Tibial nerve (tissue), 4 donors: ENCODE results near the gene ANKRD26. TPM values are rescaled to one million over a fixed set of nuclear protein-coding genes. Genes with fewer than 3 reads are reported as not detected.

ENCODE experiments used
- DNase-seq, 2 donors: peaks; one replicate each; pipeline ENCODE4 v3.0.0-alpha.2; 2019; ENCODE audit warnings: low spot score in 2 of 2
- H3K27ac ChIP-seq, 4 donors: fragments of 200-600 bp; sonication (generic) in 3 of 4; one replicate each; pipeline ENCODE4 v1.5.1; 2017 to 2019; ENCODE audit warnings: mild to moderate bottlenecking in 1 of 4
- H3K27me3 ChIP-seq, 2 donors: fragments of 200-600 bp; sonication (generic) in 1 of 2; one replicate each; pipeline versions ENCODE4 v1.5.1 to v1.6.0; 2017 to 2019
- H3K36me3 ChIP-seq, 3 donors: fragments of 200-600 bp; sonication (generic); one replicate each; pipeline ENCODE4 v1.5.1; 2018 to 2019
- H3K4me1 ChIP-seq, 4 donors: fragments of 200-600 bp; sonication (generic) in 3 of 4; one replicate each; pipeline ENCODE4 v1.5.1; 2017 to 2019
- H3K4me3 ChIP-seq, 4 donors: fragments of 200-600 bp; sonication (generic) in 3 of 4; one replicate each; pipeline ENCODE4 v1.5.1; 2017 to 2019; ENCODE audit warnings: mild to moderate bottlenecking in 1 of 4, moderate library complexity in 1 of 4
- H3K9me3 ChIP-seq, 4 donors: fragments of 200-600 bp; sonication (generic) in 3 of 4; one replicate each; pipeline ENCODE4 v1.5.1; 2017 to 2019
- CTCF ChIP-seq, 5 experiments: fragments of 200-600 bp in 3 of 5; fragments of 450-650 bp in 2 of 5; sonication (generic) in 3 of 5; IDR thresholded peaks; one replicate each; pipeline ENCODE4 v1.5.1; 2016 to 2019; ENCODE audit warnings: antibody characterized with exemption in 5 of 5, mild to moderate bottlenecking in 3 of 5, moderate library complexity in 2 of 5
- EP300 ChIP-seq, 2 donors: sonication (generic); formaldehyde crosslinking; IDR thresholded peaks; one replicate each; pipeline ENCODE4 v1.6.1; 2017; ENCODE audit warnings: antibody characterized with exemption in 2 of 2, mild to moderate bottlenecking in 1 of 2
- POLR2A ChIP-seq, 2 donors: fragments of 450-650 bp; IDR thresholded peaks; one replicate each; pipeline ENCODE4 v1.6.1; 2017; ENCODE audit warnings: antibody characterized with exemption in 2 of 2, mild to moderate bottlenecking in 2 of 2, moderate library complexity in 2 of 2
- WGBS, 2 donors: methylation state at CpG; one replicate each; pipeline ENCODE4 v1.1.5; 2018; 5-methylcytosine and 5-hydroxymethylcytosine counted together
- total RNA-seq, 4 donors: library from RNA; depleted of rRNA; stranded (reverse); fragments of >200 nt; gene quantifications; one replicate each; pipeline ENCODE4 v1.1.0, GENCODE V29; 2016

ANKRD26 gene
- total RNA-seq, 4 donors from 2014 or later = 10.7 to 24.3 (median 12.8) TPM

- H3K36me3 ChIP-seq = peaks cover 6 to 92% (median 10%) of the 10 kb centered on the region in 3 donors
- WGBS, 2 donors = 86 to 92% methylated on average over 3 of the region's 3 CpGs
Observed at GRCh38 chr10:27134371-27134770, 34.1 kb upstream of the ANKRD26 start.

GRCh38 chr10:27108165-27108564, 7.9 kb upstream of the ANKRD26 start:
- 95 to 96% methylated on average over 3 of the region's 3 CpGs for WGBS, 2 donors
- DNase-seq = no peak
- H3K27ac ChIP-seq = no peak overlapping the region
- H3K27me3 ChIP-seq = no peaks in the 10 kb centered on the region
- H3K4me1 ChIP-seq = no peaks in the 10 kb centered on the region
- TF ChIP-seq CTCF (IDR thresholded peaks at IDR 0.05) (no peak), EP300 (IDR thresholded peaks at IDR 0.05) (no peak), POLR2A (IDR thresholded peaks at IDR 0.05) (no peak)
- peaks cover 0 to 76% (median 3%) of the 10 kb centered on the region in 3 donors for H3K36me3 ChIP-seq
- no peak overlapping the region for H3K4me3 ChIP-seq
- peaks cover 0 to 7% (median 0%) of the 10 kb centered on the region in 4 donors for H3K9me3 ChIP-seq

More at GRCh38 chr10:27134371-27134770, 34.1 kb upstream of the ANKRD26 start:
- Histone ChIP-seq H3K9me3 (no peaks in the 10 kb centered on the region), H3K27me3 (no peaks in the 10 kb centered on the region), H3K27ac (no peak overlapping the region), H3K4me1 (no peaks in the 10 kb centered on the region), H3K4me3 (no peak overlapping the region)
- no peak for DNase-seq
- no peak for TF ChIP-seq CTCF (IDR thresholded peaks at IDR 0.05)
- no peak for TF ChIP-seq EP300 (IDR thresholded peaks at IDR 0.05)
- TF ChIP-seq POLR2A (IDR thresholded peaks at IDR 0.05) = no peak

GRCh38 chr10:27104919-27105318, 4.6 kb upstream of the ANKRD26 start:
- no peak overlapping the region for H3K4me3 ChIP-seq
- H3K27me3 ChIP-seq = no peaks in the 10 kb centered on the region
- peaks cover 0 to 43% (median 3%) of the 10 kb centered on the region in 3 donors for H3K36me3 ChIP-seq
- WGBS, 2 donors = 63 to 91% methylated on average over 5 of the region's 5 CpGs
- peaks cover 0 to 7% (median 0%) of the 10 kb centered on the region in 4 donors for H3K9me3 ChIP-seq
- H3K4me1 ChIP-seq = peaks cover 0 to 10% (median 0%) of the 10 kb centered on the region in 4 donors
- TF ChIP-seq POLR2A (IDR thresholded peaks at IDR 0.05) (no peak), EP300 (IDR thresholded peaks at IDR 0.05) (no peak), CTCF (IDR thresholded peaks at IDR 0.05) (no peak)
- DNase-seq = no peak
- no peak overlapping the region for H3K27ac ChIP-seq

GRCh38 chr10:27100813-27101347, 586 bp upstream of the ANKRD26 start:
- no peak for TF ChIP-seq CTCF (IDR thresholded peaks at IDR 0.05)
- TF ChIP-seq EP300 (IDR thresholded peaks at IDR 0.05) = no peak
- TF ChIP-seq POLR2A (IDR thresholded peaks at IDR 0.05) = no peak
- H3K27ac ChIP-seq = peak overlapping the region; percentile 85 to 93 (median 90)
- peak in 1 of 2 donors; percentile 11 for DNase-seq
- H3K4me3 ChIP-seq = peak overlapping the region; percentile 68 to 81 (median 79)
- no peaks in the 10 kb centered on the region for H3K27me3 ChIP-seq
- WGBS, 2 donors = 40 to 47% methylated on average over 14 of the region's 14 CpGs
- H3K4me1 ChIP-seq = peaks cover 0 to 21% (median 2%) of the 10 kb centered on the region in 4 donors
- H3K9me3 ChIP-seq = no peaks in the 10 kb centered on the region
- peaks cover 0 to 12% (median 0%) of the 10 kb centered on the region in 3 donors for H3K36me3 ChIP-seq

GRCh38 chr10:27099448-27099847, 846 bp downstream of the ANKRD26 start:
- 43 to 49% methylated on average over 11 of the region's 11 CpGs for WGBS, 2 donors
- H3K9me3 ChIP-seq = no peaks in the 10 kb centered on the region
- peak overlapping the region in 3 of 4 donors; percentile 87 to 93 (median 93) for H3K27ac ChIP-seq
- no peak for TF ChIP-seq CTCF (IDR thresholded peaks at IDR 0.05)
- TF ChIP-seq EP300 (IDR thresholded peaks at IDR 0.05) = no peak
- no peak for TF ChIP-seq POLR2A (IDR thresholded peaks at IDR 0.05)
- peak overlapping the region; percentile 68 to 81 (median 79) for H3K4me3 ChIP-seq
- peaks cover 0 to 4% (median 0%) of the 10 kb centered on the region in 3 donors for H3K36me3 ChIP-seq
- no peak for DNase-seq
- peaks cover 0 to 21% (median 2%) of the 10 kb centered on the region in 4 donors for H3K4me1 ChIP-seq
- no peaks in the 10 kb centered on the region for H3K27me3 ChIP-seq
